GM10266 (cell line): ENCODE measurements around the gene SLC45A1.

Experiments used
- DNase-seq: peaks from one replicate; pipeline ENCODE4 v3.0.0; 2012; ENCODE audit errors: extremely low spot score
- TF ChIP-seq, protein P1 (sequence below): IDR thresholded peaks from 2 replicates; pipeline ENCODE4 v1.5.1; 2012; ENCODE audit warnings: mild to moderate bottlenecking, low read depth; ENCODE audit not compliant: control insufficient read depth, insufficient read depth; ENCODE audit errors: missing control alignments

Gene SLC45A1

DNA sequence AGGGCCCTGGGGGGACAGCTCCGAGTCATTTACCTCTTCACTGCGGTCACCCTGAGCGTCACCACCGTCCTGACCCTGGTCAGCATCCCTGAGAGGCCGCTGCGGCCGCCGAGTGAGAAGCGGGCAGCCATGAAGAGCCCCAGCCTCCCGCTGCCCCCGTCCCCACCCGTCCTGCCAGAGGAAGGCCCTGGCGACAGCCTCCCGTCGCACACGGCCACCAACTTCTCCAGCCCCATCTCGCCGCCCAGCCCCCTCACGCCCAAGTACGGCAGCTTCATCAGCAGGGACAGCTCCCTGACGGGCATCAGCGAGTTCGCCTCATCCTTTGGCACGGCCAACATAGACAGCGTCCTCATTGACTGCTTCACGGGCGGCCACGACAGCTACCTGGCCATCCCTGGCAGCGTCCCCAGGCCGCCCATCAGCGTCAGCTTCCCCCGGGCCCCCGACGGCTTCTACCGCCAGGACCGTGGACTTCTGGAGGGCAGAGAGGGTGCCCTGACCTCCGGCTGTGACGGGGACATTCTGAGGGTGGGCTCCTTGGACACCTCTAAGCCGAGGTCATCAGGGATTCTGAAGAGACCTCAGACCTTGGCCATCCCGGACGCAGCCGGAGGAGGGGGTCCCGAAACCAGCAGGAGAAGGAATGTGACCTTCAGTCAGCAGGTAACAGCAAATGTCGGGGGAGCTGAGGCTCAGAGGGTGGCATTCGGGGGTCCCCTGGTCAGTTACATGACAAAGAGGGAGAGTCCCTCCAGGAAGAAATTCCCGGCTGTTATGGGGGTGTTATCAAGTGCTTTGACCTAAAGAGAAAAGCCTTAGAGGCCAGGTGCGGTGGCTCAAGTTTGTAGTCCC, 12.6 kb downstream of the SLC45A1 start:
- TF ChIP-seq, protein P1, sequence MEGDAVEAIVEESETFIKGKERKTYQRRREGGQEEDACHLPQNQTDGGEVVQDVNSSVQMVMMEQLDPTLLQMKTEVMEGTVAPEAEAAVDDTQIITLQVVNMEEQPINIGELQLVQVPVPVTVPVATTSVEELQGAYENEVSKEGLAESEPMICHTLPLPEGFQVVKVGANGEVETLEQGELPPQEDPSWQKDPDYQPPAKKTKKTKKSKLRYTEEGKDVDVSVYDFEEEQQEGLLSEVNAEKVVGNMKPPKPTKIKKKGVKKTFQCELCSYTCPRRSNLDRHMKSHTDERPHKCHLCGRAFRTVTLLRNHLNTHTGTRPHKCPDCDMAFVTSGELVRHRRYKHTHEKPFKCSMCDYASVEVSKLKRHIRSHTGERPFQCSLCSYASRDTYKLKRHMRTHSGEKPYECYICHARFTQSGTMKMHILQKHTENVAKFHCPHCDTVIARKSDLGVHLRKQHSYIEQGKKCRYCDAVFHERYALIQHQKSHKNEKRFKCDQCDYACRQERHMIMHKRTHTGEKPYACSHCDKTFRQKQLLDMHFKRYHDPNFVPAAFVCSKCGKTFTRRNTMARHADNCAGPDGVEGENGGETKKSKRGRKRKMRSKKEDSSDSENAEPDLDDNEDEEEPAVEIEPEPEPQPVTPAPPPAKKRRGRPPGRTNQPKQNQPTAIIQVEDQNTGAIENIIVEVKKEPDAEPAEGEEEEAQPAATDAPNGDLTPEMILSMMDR, result no peak
- no peak for DNase-seq

DNA sequence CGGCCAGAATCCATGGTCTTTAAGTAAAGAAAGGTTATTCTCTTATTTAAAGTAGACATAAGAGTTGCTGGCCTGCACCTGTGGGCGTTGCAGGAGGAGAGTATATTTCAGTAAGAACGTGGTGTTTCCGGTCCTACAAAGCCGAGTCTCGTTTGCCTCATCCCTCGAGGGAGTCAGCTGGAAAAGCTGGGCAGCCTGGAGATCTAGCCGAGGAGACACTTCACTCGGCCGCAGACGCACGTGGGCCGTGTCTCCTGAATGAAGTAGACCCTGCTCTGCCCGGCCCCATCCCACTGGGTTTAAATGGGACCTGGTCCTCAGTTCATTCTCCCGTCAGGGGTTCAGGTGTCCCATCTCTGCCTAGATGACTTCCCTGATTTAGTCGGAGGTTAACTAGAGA, 14.9 kb downstream of the SLC45A1 start:
- TF ChIP-seq, protein P1, result no peak
- DNase-seq, result no peak

- TF ChIP-seq, protein P1, result no peak
- DNase-seq, result no peak
Measured at GRCh38 chr1:8333246-8333987, 15.5 kb downstream of the SLC45A1 start.

GRCh38 chr1:8334106-8334851, 16.4 kb downstream of the SLC45A1 start:
- TF ChIP-seq, protein P1, result no peak
- DNase-seq, result no peak

DNA sequence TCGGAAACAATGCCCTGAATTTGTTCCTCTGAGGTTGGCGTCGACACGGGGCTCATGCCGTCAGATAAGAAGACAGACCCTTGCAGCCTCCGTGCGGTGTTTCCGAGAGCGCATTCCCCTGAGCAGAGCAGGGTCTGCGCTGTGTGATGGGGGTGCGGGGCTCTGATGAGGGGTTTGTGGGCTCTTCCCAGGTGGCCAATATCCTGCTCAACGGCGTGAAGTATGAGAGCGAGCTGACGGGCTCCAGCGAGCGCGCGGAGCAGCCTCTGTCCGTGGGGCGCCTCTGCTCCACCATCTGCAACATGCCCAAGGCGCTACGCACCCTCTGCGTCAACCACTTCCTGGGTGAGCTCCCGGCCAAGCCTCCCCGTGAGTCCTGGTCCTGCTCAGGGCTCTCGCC, 17.3 kb downstream of the SLC45A1 start:
- DNase-seq, result no peak
- TF ChIP-seq, protein P1, result no peak

DNA sequence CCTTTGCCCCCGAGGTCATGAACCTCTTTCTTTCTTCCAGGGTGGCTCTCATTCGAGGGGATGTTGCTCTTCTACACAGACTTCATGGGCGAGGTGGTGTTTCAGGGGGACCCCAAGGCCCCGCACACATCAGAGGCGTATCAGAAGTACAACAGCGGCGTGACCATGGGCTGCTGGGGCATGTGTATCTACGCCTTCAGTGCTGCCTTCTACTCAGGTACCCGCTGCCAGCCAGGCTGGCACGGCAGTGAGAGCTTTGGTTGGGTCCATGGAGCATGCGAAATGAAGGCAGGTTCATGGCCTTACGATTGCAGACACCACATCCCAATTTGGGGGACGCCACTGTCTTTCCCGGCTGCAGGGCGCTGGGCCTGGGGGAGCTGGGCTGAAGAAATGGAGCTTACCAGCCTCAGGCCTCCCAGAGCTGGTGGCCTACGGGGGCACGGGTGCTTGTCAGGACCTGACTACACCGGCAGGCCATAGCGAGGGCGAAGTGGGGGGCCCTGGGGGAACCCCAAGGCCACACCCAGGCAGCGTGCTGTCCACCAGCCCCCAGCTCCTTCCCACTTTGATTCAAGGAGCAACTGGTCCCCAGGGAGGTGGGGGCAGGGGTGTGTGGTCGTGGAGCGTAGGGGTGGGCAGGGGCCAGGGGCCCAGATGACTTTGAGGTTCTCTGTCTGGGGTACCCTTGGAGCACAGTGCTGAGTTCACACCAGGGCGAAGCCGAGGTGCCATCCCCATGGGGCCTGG, 20.0 kb downstream of the SLC45A1 start:
- TF ChIP-seq, protein P1, result no peak
- DNase-seq, result no peak
